Measurements from ENCODE around the gene TTC12. TPM values are rescaled to one million over a fixed set of nuclear protein-coding genes. Genes with fewer than 3 reads are reported as not detected.
"Not testable (repeated sequence)": the region's sequence is repeated elsewhere in the genome, so short reads cannot be mapped to it uniquely, and the experiment has no call there.

TTC12 gene
- total RNA-seq, 2 donors from 2014 or later, result 4.9 to 10.3 TPM

DNA sequence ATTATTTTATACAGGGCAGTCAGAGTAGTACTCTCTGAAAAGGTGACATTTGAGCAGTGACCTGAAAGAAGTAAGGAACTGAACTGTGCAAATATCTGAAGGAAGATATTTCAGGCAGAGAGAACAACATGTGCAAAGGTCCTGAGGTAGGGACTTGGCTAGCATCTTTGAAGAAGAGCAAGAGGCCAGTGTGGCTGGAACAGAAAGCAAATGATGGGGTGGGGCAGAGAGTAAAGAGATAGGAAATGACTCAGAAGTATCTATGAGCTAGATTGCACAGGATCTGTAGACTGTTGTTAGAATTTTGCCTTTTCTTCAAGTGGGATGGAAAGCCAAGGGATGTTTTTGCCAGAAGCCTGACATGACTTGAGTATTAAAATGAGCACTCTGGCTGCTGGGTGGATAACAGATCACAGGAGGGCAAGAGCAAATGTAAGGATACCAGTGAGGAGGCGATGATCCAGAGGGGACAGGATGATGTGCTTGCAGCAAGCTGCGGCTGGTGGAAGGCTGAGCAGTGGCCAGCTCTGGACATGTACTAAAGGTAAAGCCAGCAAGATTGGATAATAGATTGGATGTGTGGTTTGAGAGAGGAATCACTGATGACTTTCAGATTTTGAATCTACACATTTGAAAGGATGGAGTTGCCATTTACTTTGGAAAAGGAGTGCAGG lies 33.2 kb upstream of the TTC12 start:
- no peak for DNase-seq (ENCODE audit: low spot score)
- intact Hi-C loops (cut with DNase I), result loop anchor here in 1 of 2 donors (10.0 kb wide), 1 partner anchor 996 kb away; no protein-coding TSS in a partner anchor

GRCh38 chr11:113282898-113283437 lies 31.4 kb upstream of the TTC12 start:
- no peak for DNase-seq (ENCODE audit: low spot score)
- intact Hi-C loops (cut with DNase I), result loop anchor here in 1 of 2 donors (10.0 kb wide), 1 partner anchor 998 kb away; no protein-coding TSS in a partner anchor

DNA sequence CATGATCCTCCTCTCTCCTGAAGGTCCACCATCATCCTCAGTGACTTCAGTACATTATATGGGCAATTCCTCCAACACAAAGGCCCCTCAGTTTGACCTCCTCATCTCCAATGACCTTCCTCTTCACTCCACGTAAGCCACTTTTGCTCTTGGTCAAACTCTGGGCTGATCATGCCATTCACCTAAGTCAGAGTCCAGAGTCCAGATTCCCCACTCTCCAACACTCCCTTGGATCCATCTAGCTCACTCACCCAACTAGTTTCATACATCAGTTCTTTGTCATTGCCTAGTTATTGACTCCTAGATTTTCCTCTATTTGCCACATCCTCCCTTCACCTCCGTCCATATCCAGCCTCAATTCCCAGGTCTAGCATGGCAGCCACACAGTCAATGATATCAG lies 30.5 kb upstream of the TTC12 start:
- intact Hi-C loops (cut with DNase I), result loop anchor here in 1 of 2 donors (10.0 kb wide), 1 partner anchor 999 kb away; no protein-coding TSS in a partner anchor

GRCh38 chr11:113286009-113286408 lies 28.4 kb upstream of the TTC12 start:
- intact Hi-C loops (cut with DNase I), result loop anchor here (5.0 to 10.0 kb wide), 2 partner anchors 999 to 1001 kb away; no protein-coding TSS in a partner anchor
- DNase-seq (ENCODE audit: low spot score), result no peak

More for the DNA sequence above, 30.5 kb upstream of the TTC12 start:
- DNase-seq (ENCODE audit: low spot score), result no peak

DNA sequence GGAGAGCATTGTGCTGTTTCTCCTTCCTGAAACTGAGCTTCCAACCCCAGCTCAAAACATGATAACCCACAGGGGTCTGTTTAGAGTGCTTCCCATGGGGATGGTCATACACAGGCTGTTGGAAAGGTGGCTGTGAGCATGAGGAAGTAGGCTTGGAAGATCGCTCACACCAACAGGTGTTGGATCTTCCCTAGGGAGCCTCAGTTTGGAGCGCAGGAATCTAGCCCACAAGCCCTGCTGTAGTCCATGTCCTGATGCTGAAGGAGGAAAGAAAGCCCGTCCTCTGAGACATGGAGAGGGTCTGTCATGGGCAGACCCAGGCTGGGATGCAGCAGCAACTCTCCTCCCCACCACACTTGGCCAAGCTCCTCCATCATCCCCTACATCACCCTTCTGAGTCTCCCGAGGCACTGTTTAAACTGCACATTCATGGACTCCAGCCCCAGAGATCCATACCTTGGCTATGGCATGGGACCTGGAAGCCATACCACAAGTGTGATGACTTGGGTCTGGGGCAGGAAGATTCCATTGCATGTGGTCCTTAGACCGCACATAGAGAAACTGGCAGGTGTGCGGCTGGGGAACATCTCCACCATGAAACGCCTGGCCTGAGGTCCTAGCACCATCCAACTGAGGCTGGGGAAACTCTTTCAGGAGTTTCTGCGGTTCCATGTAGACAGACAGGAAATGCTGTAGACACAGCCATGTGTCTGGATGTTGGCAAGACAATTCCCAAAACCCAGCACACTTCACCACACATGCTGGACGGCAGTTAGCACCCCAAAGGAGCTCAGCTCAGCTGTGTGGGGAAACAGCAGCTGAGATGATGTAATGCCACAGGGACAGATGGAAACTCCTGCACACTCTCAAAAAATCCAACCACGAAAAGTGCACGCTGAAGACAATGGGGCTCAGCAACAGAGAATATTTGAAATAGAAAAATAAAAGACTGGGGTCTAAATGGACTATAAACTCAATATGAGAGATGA lies 27.6 kb upstream of the TTC12 start:
- DNase-seq (ENCODE audit: low spot score), result no peak
- intact Hi-C loops (cut with DNase I), result loop anchor here (5.0 to 10.0 kb wide), 2 partner anchors 1000 to 1002 kb away; no protein-coding TSS in a partner anchor

DNA sequence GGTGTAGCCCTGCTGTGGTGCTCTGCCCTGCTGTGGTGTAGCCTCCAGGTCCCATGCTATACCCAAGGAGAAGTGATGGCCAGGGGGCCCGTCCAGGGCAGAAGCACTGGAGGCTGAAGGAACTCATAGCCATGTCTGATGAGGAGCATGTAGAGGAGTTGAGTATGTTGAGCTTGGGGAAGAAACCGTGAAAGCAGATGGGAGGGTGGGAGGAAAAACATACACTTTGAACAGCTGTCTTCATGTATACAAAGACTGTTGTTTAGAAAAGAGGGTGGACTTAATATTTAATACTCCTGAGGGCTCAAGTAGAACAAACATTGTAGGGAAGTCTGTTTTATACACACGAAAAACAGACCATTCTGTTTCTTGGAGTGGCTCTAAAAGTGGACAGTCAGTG lies 26.6 kb upstream of the TTC12 start:
- intact Hi-C loops (cut with DNase I), result loop anchor here (5.0 to 10.0 kb wide), 2 partner anchors 1000 to 1003 kb away; no protein-coding TSS in a partner anchor
- no peak for DNase-seq (ENCODE audit: low spot score)

DNA sequence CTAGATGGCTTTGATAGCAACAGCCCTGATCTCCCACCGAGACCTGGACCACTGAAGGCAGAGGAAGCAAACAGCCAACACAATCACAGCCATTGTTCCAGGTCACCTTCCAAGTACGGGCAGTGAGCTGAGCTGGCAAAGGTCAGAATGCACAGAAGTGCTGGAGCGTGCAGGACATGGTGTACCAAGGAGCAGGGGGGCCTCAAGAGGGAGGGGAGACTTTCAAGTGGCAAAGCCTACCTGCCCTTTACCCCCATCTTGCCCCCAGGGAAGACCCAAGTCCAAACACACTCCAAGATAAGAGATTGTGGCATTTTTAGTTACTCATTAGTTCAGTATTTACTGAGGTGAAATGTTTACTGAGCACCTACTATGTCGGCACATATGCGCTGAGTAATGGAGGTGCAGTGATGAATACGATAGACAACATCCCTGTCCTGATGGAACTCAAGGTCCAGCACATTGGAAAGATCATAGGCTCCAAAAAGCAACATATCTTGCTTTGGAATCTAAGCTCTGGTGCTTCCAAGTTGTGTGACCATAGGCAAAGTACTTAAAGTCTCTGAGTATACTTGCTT lies 26.0 kb upstream of the TTC12 start:
- intact Hi-C loops (cut with DNase I), result loop anchor here (5.0 to 10.0 kb wide), 2 partner anchors 1001 to 1004 kb away; no protein-coding TSS in a partner anchor
- DNase-seq (ENCODE audit: low spot score), result no peak

DNA sequence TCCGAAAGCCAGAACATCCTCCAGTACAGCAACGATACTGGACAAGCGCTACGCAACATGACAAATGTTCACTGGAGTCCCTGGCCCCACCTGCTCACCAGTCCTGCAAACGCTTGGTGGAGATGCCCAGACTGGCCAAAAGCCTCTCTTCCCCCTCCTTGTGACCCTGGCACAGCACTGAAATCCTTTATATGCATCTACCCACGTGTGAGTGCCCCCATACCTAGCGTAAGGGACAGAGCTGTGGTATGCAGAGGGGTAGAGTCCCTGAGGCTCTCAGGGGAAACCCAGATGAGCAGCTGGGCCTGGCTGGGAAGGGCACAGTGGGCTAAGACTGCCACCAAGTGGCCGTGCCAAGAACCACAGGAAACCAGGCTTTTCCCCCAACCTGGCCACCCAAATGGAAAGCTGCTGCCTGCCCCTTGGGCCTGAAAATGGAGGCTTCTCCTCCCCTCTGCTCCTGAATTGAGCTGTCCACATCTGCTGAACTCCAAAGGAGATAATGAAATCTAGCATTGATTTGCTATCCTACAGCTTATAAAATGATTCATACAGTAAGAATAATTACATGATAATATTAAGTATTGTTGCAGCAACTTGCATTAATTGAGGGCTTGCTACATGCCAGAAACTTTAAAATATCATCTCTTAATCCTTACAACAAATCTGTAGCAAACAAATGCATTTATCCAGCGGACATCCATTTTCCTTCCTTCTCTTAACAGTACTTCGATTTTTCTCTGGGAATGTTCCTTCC lies 24.8 kb upstream of the TTC12 start:
- no peak for DNase-seq (ENCODE audit: low spot score)

DNA sequence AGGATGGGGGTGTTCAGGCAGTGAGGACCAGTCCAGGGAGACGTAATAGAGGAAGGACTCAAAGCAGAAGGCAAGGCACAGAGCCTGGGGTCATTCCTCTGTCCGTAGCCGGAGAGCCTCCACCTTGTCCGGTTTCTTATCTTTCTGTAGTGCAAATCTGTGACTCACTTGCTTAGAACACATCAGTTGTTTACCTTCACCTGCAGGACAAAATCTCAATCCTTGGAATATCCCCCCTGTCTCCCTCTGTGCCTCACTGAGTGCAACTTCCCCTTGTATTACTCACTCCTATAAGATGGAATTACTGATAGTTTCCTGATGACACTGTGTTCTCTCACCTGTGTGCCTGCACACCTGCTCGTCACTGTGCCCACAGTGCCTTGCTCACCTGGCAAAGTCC lies 20.4 kb upstream of the TTC12 start:
- no peak for DNase-seq (ENCODE audit: low spot score)
- intact Hi-C loops (cut with DNase I), result loop anchor here in 1 of 2 donors (10.0 kb wide), 2 partner anchors 709 to 1079 kb away; no protein-coding TSS in a partner anchor

More for the DNA sequence above, 24.8 kb upstream of the TTC12 start:
- intact Hi-C loops (cut with DNase I), result loop anchor here (5.0 to 10.0 kb wide), 4 partner anchors 705 to 1075 kb away; no protein-coding TSS in a partner anchor

DNA sequence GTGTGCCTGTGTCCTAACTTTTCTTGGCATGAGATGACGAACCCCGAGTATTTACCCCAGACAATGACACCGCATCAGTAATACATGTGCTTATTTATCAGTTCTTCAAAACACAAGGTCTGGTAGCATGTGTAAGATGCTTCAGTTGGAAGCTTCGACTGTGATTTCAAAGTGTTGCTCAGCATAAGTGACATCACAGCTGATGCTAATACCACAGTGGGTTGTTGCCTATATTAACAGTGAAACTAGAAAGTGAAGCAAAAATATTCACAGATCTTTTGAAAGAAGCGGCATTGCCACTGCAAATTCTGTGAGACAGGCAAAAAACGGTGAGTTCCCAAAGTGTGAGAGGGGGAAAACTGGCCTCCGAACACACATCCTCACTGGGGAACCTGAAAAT lies 18.4 kb upstream of the TTC12 start:
- intact Hi-C loops (cut with DNase I), result loop anchor here in 1 of 2 donors (10.0 kb wide), 2 partner anchors 711 to 1081 kb away; no protein-coding TSS in a partner anchor
- DNase-seq (ENCODE audit: low spot score), result no peak

GRCh38 chr11:113296447-113297205 lies 17.8 kb upstream of the TTC12 start:
- intact Hi-C loops (cut with DNase I), result loop anchor here in 1 of 2 donors (10.0 kb wide), 2 partner anchors 712 to 1082 kb away; no protein-coding TSS in a partner anchor
- no peak for DNase-seq (ENCODE audit: low spot score)

GRCh38 chr11:113298496-113298895 lies 15.9 kb upstream of the TTC12 start:
- intact Hi-C loops (cut with DNase I), result loop anchor here in 1 of 2 donors (10.0 kb wide), 2 partner anchors 714 to 1084 kb away; no protein-coding TSS in a partner anchor
- DNase-seq (ENCODE audit: low spot score), result not testable (repeated sequence)

DNA sequence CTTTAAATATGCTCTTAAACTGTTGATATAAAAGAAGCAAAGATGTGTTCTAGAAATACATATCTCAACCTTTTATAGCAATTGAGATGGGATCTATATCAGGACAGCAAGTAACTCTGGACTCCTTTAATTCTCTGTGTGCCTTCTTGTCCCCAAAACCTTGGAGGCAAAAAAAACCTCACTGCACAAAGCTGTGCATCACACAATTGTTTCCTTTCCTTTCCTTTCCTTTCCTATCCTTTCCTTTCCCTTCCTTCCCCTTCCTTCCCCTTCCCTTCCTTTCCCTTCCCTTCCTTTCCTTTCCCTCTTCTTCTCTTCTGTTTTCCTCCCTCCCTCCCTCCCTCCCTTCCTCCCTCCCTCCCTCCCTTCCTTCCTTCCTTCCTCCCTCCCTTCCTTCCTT lies 9.5 kb upstream of the TTC12 start:
- intact Hi-C loops (cut with DNase I), result loop anchor here (5.0 to 10.0 kb wide), 3 partner anchors 227 to 427 kb away; no protein-coding TSS in a partner anchor
- DNase-seq (ENCODE audit: low spot score), result no peak

DNA sequence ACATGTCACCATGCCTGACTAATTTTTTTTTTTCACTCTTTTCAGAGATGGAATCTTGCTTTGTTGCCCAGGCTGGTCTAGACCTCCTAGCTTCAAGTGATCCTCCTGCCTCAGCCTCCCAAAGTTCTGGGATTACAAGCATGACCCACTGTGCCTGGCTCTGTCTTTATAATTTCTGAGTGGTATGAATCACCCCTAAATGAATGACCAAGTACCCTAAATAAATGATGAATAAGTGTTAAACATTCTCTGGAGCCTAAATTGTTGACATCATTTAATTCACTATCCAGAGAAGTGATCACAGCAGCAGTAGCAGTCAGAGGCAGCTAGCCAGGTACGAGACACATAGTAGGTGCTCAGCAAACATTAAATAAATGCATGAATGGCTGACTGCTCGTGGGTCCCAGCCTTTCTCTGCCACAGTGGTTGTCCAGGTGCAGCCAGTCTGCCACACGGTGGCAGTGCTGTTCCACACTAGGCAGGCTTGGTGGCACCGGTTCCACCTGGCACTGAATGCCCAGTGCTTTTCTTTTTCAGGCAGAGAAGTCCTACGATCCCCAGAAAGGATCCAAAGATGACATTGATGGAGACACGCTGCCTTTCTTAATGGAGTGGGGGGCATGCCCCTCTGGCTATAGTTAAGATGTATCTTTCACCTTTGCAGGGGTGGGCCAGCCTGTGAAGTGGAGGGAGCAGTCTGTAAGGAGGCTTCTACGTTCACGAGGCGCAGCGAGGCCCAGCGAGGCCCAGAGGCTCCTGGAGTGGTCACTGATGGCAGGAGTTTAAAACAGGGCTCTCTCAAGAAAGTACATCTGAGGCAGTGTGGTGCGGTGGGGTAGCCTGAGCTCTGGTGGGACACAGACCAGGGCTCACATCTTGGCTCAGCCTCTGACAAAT lies 8.7 kb upstream of the TTC12 start:
- intact Hi-C loops (cut with DNase I), result loop anchor here (5.0 to 10.0 kb wide), 3 partner anchors 227 to 427 kb away; no protein-coding TSS in a partner anchor
- DNase-seq (ENCODE audit: low spot score), result peak; percentile 91

DNA sequence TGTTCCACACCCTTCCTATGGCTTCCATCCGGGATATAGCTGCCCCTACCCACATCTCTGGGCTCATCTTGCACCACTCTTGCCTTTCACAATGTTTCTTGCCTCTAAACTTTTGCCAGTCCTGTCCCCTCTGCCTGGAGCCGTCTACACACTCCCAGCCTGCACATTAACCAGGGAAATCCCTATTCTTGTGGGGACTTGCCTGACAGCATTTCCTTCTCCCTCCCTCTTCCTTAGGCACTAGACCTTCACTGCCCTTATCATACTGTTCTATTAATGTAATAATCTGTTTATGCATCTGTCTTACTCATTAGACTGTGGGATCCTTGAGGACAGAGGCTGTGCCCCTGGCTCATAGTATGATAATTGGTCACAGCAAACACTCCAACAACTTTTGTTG lies 5.8 kb upstream of the TTC12 start:
- intact Hi-C loops (cut with DNase I), result loop anchor here (5.0 to 10.0 kb wide), 3 partner anchors 224 to 424 kb away; no protein-coding TSS in a partner anchor
- no peak for DNase-seq (ENCODE audit: low spot score)

- no peak for DNase-seq (ENCODE audit: low spot score)
- intact Hi-C loops (cut with DNase I), result loop anchor here in 1 of 2 donors (2.0 kb wide), 1 partner anchor 415 kb away; no protein-coding TSS in a partner anchor
Measured at GRCh38 chr11:113311536-113311935, 2.8 kb upstream of the TTC12 start.
